ENCODE results near the gene FUNDC1.

DNA sequence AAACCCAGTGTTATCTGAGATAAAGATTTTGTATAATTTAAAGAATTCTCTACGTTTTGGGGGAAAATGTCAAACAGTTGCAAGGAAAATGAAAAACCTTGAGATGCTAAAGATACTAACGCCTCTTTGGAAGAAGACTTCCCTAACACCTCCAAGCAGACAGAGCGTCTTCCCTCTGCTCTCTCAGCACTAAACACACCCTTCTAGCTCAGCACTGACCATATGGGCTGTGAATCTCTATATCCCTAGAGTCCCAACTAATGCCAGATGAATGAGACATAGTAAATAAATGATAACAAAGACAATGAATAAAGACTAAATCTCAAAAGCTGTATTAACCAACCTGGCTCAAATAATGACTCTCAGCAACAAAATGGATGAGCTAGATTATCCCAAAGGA, 13.3 kb downstream of the FUNDC1 start:
- TF ChIP-seq POLR2AphosphoS5 (IDR thresholded peaks at IDR 0.05; ENCODE audit: borderline replicate concordance, low read depth, low read length) (no peak), EZH2 (IDR thresholded peaks at IDR 0.05) (no peak), FOXP2 (optimal IDR thresholded peaks at IDR 0.05; ENCODE audit: control extremely low read depth, extremely low read length, insufficient read depth) (no peak)

All from SK-N-MC (cell line).